ENCODE measurements around the gene C1orf167. TPM values are rescaled to one million over a fixed set of nuclear protein-coding genes. Genes with fewer than 3 reads are reported as not detected.

Gene C1orf167
- total and polyA plus RNA-seq, 4 donors: 0.37 TPM; not detected in 3

DNA sequence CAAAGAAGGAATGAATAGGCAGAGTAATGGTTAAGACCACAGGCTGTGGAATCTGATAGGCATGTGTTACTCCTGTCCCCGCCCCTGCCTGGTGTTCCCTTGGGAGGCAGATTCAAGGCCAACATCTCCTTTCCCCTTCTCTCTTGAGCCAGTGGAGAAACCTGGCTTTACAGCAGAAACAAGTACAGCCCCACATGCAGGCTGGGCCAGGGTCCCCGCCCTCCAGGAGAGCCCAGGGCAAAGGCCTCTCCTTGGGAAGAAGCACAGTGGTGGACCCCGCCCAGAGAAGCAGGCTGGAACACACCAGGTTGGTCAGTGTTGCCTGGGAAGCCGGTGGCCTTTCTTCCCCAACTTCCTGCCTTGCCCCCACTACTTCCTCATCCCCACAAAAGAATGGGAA is 6.8 kb downstream of the C1orf167 start:
- no peaks in the 10 kb centered on the region for H3K4me1 ChIP-seq (ENCODE audit: control insufficient read depth in 4 of 4, insufficient read depth in 4 of 4, low read length in 3 of 4)
- 75% methylated on average over 4 of the region's 4 CpGs for WGBS
- H3K27ac ChIP-seq (ENCODE audit: low read depth in 1 of 2, low read length in 2 of 2): no peak overlapping the region
- no peak for TF ChIP-seq HNF4A (conservative IDR thresholded peaks at IDR 0.05)
- no peak for TF ChIP-seq RAD21 (IDR thresholded peaks at IDR 0.05)
- TF ChIP-seq EGR1 (IDR thresholded peaks at IDR 0.05; ENCODE audit: low read depth in 2 of 2): no peak
- no peak for DNase-seq (ENCODE audit: low spot score)
- H3K4me3 ChIP-seq (ENCODE audit: low read depth in 1 of 3, low read length in 3 of 3): no peak overlapping the region
- H3K9ac ChIP-seq (ENCODE audit: low read depth in 1 of 2, low read length in 2 of 2): no peak overlapping the region
- H3K36me3 ChIP-seq (ENCODE audit: control insufficient read depth in 4 of 4, insufficient read depth in 3 of 4, low read depth in 1 of 4, low read length in 3 of 4): no peaks in the 10 kb centered on the region
- H3K27me3 ChIP-seq (ENCODE audit: control insufficient read depth in 4 of 4, insufficient read depth in 4 of 4, low read length in 3 of 4): no peaks in the 10 kb centered on the region
- no peaks in the 10 kb centered on the region for H3K9me3 ChIP-seq (ENCODE audit: control insufficient read depth in 4 of 4, low read length in 3 of 4)

GRCh38 chr1:11769274-11769673 is 7.3 kb downstream of the C1orf167 start:
- no peak overlapping the region for H3K9ac ChIP-seq (ENCODE audit: low read depth in 1 of 2, low read length in 2 of 2)
- H3K36me3 ChIP-seq (ENCODE audit: control insufficient read depth in 4 of 4, insufficient read depth in 3 of 4, low read depth in 1 of 4, low read length in 3 of 4): no peaks in the 10 kb centered on the region
- no peak overlapping the region for H3K27ac ChIP-seq (ENCODE audit: low read depth in 1 of 2, low read length in 2 of 2)
- TF ChIP-seq SP1 (IDR thresholded peaks at IDR 0.05) (no peak), FOXA2 (IDR thresholded peaks at IDR 0.05) (no peak), RAD21 (IDR thresholded peaks at IDR 0.05) (no peak), HNF4G (IDR thresholded peaks at IDR 0.05) (no peak), GABPA (IDR thresholded peaks at IDR 0.05 in 1 of 2, conservative IDR thresholded peaks at IDR 0.05 in 1 of 2) (no peak), FOXA1 (IDR thresholded peaks at IDR 0.05) (no peak), EGR1 (IDR thresholded peaks at IDR 0.05; ENCODE audit: low read depth in 2 of 2) (no peak)
- TF ChIP-seq, protein P1, sequence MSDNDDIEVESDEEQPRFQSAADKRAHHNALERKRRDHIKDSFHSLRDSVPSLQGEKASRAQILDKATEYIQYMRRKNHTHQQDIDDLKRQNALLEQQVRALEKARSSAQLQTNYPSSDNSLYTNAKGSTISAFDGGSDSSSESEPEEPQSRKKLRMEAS (IDR thresholded peaks at IDR 0.05): no peak
- TF ChIP-seq, protein P2, sequence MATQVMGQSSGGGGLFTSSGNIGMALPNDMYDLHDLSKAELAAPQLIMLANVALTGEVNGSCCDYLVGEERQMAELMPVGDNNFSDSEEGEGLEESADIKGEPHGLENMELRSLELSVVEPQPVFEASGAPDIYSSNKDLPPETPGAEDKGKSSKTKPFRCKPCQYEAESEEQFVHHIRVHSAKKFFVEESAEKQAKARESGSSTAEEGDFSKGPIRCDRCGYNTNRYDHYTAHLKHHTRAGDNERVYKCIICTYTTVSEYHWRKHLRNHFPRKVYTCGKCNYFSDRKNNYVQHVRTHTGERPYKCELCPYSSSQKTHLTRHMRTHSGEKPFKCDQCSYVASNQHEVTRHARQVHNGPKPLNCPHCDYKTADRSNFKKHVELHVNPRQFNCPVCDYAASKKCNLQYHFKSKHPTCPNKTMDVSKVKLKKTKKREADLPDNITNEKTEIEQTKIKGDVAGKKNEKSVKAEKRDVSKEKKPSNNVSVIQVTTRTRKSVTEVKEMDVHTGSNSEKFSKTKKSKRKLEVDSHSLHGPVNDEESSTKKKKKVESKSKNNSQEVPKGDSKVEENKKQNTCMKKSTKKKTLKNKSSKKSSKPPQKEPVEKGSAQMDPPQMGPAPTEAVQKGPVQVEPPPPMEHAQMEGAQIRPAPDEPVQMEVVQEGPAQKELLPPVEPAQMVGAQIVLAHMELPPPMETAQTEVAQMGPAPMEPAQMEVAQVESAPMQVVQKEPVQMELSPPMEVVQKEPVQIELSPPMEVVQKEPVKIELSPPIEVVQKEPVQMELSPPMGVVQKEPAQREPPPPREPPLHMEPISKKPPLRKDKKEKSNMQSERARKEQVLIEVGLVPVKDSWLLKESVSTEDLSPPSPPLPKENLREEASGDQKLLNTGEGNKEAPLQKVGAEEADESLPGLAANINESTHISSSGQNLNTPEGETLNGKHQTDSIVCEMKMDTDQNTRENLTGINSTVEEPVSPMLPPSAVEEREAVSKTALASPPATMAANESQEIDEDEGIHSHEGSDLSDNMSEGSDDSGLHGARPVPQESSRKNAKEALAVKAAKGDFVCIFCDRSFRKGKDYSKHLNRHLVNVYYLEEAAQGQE (IDR thresholded peaks at IDR 0.05): no peak
- no peak for DNase-seq (ENCODE audit: low spot score)
- no peaks in the 10 kb centered on the region for H3K27me3 ChIP-seq (ENCODE audit: control insufficient read depth in 4 of 4, insufficient read depth in 4 of 4, low read length in 3 of 4)
- no peaks in the 10 kb centered on the region for H3K9me3 ChIP-seq (ENCODE audit: control insufficient read depth in 4 of 4, low read length in 3 of 4)
- H3K4me1 ChIP-seq (ENCODE audit: control insufficient read depth in 4 of 4, insufficient read depth in 4 of 4, low read length in 3 of 4): no peaks in the 10 kb centered on the region
- WGBS: 87% methylated on average over 4 of the region's 4 CpGs
- no peak overlapping the region for H3K4me3 ChIP-seq (ENCODE audit: low read depth in 1 of 3, low read length in 3 of 3)

DNA sequence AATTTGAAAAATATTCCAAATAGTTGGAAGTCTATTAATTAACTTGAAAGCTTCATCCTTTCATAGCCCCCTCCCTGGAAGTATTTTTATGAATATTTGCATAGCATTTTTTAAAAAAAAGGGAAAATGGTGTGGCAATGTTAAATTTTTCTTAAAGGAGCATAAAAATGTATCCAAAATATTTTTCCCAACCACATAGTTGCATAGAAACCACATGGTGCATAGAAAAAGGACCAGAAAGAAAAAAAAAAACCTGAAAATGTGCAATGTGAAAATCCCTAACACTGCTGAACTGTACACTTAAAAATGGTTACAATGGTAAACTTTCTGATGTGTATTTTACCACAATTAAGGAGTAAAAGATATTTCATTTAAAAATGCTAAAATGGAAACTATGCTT is 8.0 kb downstream of the C1orf167 start:
- DNase-seq (ENCODE audit: low spot score): no peak
- no peak overlapping the region for H3K4me3 ChIP-seq (ENCODE audit: low read depth in 1 of 3, low read length in 3 of 3)
- H3K27me3 ChIP-seq (ENCODE audit: control insufficient read depth in 4 of 4, insufficient read depth in 4 of 4, low read length in 3 of 4): no peaks in the 10 kb centered on the region
- no peaks in the 10 kb centered on the region for H3K9me3 ChIP-seq (ENCODE audit: control insufficient read depth in 4 of 4, low read length in 3 of 4)
- H3K27ac ChIP-seq (ENCODE audit: low read depth in 1 of 2, low read length in 2 of 2): no peak overlapping the region
- no peaks in the 10 kb centered on the region for H3K36me3 ChIP-seq (ENCODE audit: control insufficient read depth in 4 of 4, insufficient read depth in 3 of 4, low read depth in 1 of 4, low read length in 3 of 4)
- H3K4me1 ChIP-seq (ENCODE audit: control insufficient read depth in 4 of 4, insufficient read depth in 4 of 4, low read length in 3 of 4): no peaks in the 10 kb centered on the region
- TF ChIP-seq, protein P1 (IDR thresholded peaks at IDR 0.05): no peak
- no peak for TF ChIP-seq TAF1 (conservative IDR thresholded peaks at IDR 0.05)
- no peak for TF ChIP-seq JUND (IDR thresholded peaks at IDR 0.05)
- no peak for TF ChIP-seq HNF4G (IDR thresholded peaks at IDR 0.05)
- TF ChIP-seq RAD21 (IDR thresholded peaks at IDR 0.05): no peak
- no peak overlapping the region for H3K9ac ChIP-seq (ENCODE audit: low read depth in 1 of 2, low read length in 2 of 2)
